HCT116 (cell line): ENCODE results near the gene IFT88. TPM values are rescaled to one million over a fixed set of nuclear protein-coding genes. Genes with fewer than 3 reads are reported as not detected.

ENCODE experiments used
- CBX3 ChIP-seq: IDR thresholded peaks from 2 replicates; pipeline ENCODE4 v1.6.1; 2012; ENCODE audit warnings: low read depth
- CEBPB ChIP-seq: IDR thresholded peaks from 2 replicates; pipeline ENCODE4 v1.6.1; 2012; ENCODE audit warnings: low read depth
- EGR1 ChIP-seq: IDR thresholded peaks from 2 replicates; pipeline ENCODE4 v1.6.1; 2012; ENCODE audit warnings: low read depth
- EZH2phosphoT487 ChIP-seq: fragments of 200-600 bp; IDR thresholded peaks from 2 replicates; pipeline ENCODE4 v1.6.1; 2018; ENCODE audit warnings: antibody characterized with exemption, borderline replicate concordance
- FOSL1 ChIP-seq: IDR thresholded peaks from 2 replicates; pipeline ENCODE4 v1.6.1; 2012; ENCODE audit warnings: low read depth
- JUND ChIP-seq: IDR thresholded peaks from 2 replicates; pipeline ENCODE4 v1.6.1; 2012
- POLR2A ChIP-seq: IDR thresholded peaks from 2 replicates; pipeline ENCODE4 v1.7.0; 2011; ENCODE audit warnings: borderline replicate concordance; ENCODE audit not compliant: insufficient read depth, insufficient read length; ENCODE audit errors: extremely low read depth
- POLR2AphosphoS5 ChIP-seq: IDR thresholded peaks from 2 replicates; pipeline ENCODE4 v1.6.1; 2011; ENCODE audit warnings: mild to moderate bottlenecking, low read depth, low read length, moderate library complexity
- SP1 ChIP-seq: IDR thresholded peaks from 2 replicates; pipeline ENCODE4 v1.6.1; 2012; ENCODE audit warnings: low read depth
- SRF ChIP-seq: IDR thresholded peaks from 2 replicates; pipeline ENCODE4 v1.6.1; 2012; ENCODE audit warnings: low read depth
- ZBTB33 ChIP-seq: IDR thresholded peaks from 2 replicates; pipeline ENCODE4 v1.6.1; 2011; ENCODE audit warnings: mild to moderate bottlenecking, low read length, moderate library complexity; ENCODE audit not compliant: insufficient replicate concordance; ENCODE audit errors: extremely low read depth
- ZFX ChIP-seq: fragments of 450-650 bp; IDR thresholded peaks from 2 replicates; pipeline ENCODE4 v1.6.1; 2017
- ZNF274 ChIP-seq: fragments of 200-500 bp; sonication (Bioruptor generic); IDR thresholded peaks from 2 replicates; pipeline ENCODE4 v1.6.1; 2014; ENCODE audit warnings: mild to moderate bottlenecking, low read depth, low read length, inconsistent platforms
- total RNA-seq: library from RNA; stranded (reverse); gene quantifications from one replicate; pipeline ENCODE4 v1.2.1, GENCODE V29; 2021; ENCODE audit not compliant: unreplicated experiment

The IFT88 gene
- total RNA-seq, 1 experiment from 2014 or later = 13.1 TPM

- TF ChIP-seq POLR2AphosphoS5 = no peak
- TF ChIP-seq ZFX = no peak
- TF ChIP-seq SRF = no peak
- TF ChIP-seq POLR2A = no peak
- TF ChIP-seq CEBPB = no peak
- no peak for TF ChIP-seq EZH2phosphoT487
- TF ChIP-seq SP1 = no peak
- TF ChIP-seq JUND = no peak
- no peak for TF ChIP-seq FOSL1
- no peak for TF ChIP-seq EGR1
- TF ChIP-seq ZNF274 = no peak
- TF ChIP-seq CBX3 = no peak
- no peak for TF ChIP-seq ZBTB33
- TF ChIP-seq, all 23 proteins: peak for 0
These were observed 173.1 kb downstream of the IFT88 start (continued) for GRCh38 chr13:20740021-20740420.

Other genes starting within 250 kb of the IFT88 start
- gene CRYL1, start 41.3 kb upstream of the IFT88 start, total RNA-seq = 26.5 TPM
- gene IL17D, start 136.5 kb downstream of the IFT88 start, total RNA-seq = 0.25 TPM
- 9.8 TPM for gene EEF1AKMT1, start 206.8 kb downstream of the IFT88 start, total RNA-seq